IMR-90 (cell line): ENCODE results near the gene OR51B2. TPM values are rescaled to one million over a fixed set of nuclear protein-coding genes. Genes with fewer than 3 reads are reported as not detected.

Source experiments
- ATAC-seq: fragments of 200-7000 bp; cut with Tn5 transposase; 2 replicates; pipeline ENCODE4 v1.9.1; 2020; ENCODE audit warnings: low read depth, mild to moderate bottlenecking, moderate library complexity
- BruUV-seq: library from RNA; stranded (reverse); fragments of 400-500 nt; replicated peaks from 2 replicates; lab custom pipeline; 2021; lab: Mats Ljungman, UMichigan
- CTCF ChIA-PET: fragments of 300-600 bp; formaldehyde crosslinking; extraction: SDS; loops from one replicate; lab custom pipeline; 2021; ENCODE audit warnings: antibody characterized with exemption; lab: Yijun Ruan, JAX
- POLR2A ChIA-PET: fragments of 300-600 bp; sonication (Branson Sonifier 250); formaldehyde crosslinking; loops from one replicate; lab custom pipeline; 2022; ENCODE audit warnings: antibody characterized with exemption; ENCODE audit not compliant: unreplicated experiment; lab: Charles Lee
- DNase-seq: peaks from one replicate; pipeline ENCODE4 v3.0.0; 2013
- H2AFZ ChIP-seq: replicated peaks from 2 replicates; pipeline ENCODE3; 2013; ENCODE audit warnings: low read length, mild to moderate bottlenecking; ENCODE audit not compliant: poor library complexity
- H2AK5ac ChIP-seq: 2 replicates; pipeline ENCODE4 v1.6.1; 2013; ENCODE audit warnings: low read depth, low read length, inconsistent platforms
- H2AK9ac ChIP-seq: replicated peaks from 2 replicates; pipeline ENCODE3; 2013; ENCODE audit warnings: mild to moderate bottlenecking, low read depth, low read length, moderate library complexity; ENCODE audit not compliant: poor library complexity
- H2BK120ac ChIP-seq: 2 replicates; pipeline ENCODE4 v1.6.1; 2013; ENCODE audit warnings: low read depth, low read length, inconsistent platforms
- H2BK15ac ChIP-seq: 3 replicates; pipeline ENCODE4 v1.6.1; 2013; ENCODE audit warnings: low read depth, low read length, inconsistent platforms
- H2BK20ac ChIP-seq: 2 replicates; pipeline ENCODE4 v1.6.1; 2013; ENCODE audit warnings: low read depth, mild to moderate bottlenecking, inconsistent platforms, low read length, moderate library complexity
- H2BK5ac ChIP-seq: 2 replicates; pipeline ENCODE4 v1.6.1; 2013; ENCODE audit warnings: mild to moderate bottlenecking, low read depth, low read length, inconsistent platforms; ENCODE audit not compliant: poor library complexity, severe bottlenecking
- H3K14ac ChIP-seq: replicated peaks from 2 replicates; pipeline ENCODE4 v1.6.1; 2013; ENCODE audit warnings: low read depth, low read length, inconsistent platforms
- H3K18ac ChIP-seq: 2 replicates; pipeline ENCODE4 v1.6.1; 2013; ENCODE audit warnings: low read depth, low read length, control low read depth
- H3K23ac ChIP-seq: 2 replicates; pipeline ENCODE4 v1.6.1; 2013; ENCODE audit warnings: low read depth, low read length, inconsistent platforms
- H3K27ac ChIP-seq: 2 replicates; pipeline ENCODE4 v1.5.1; 2013; ENCODE audit warnings: mild to moderate bottlenecking, control low read depth, low read length; ENCODE audit not compliant: insufficient read depth
- H3K27me3 ChIP-seq: 2 replicates; pipeline ENCODE4 v1.6.1; 2013; ENCODE audit warnings: low read length; ENCODE audit not compliant: control insufficient read depth, insufficient read depth
- H3K36me3 ChIP-seq: 2 replicates; pipeline ENCODE4 v1.6.1; 2013; ENCODE audit warnings: low read length, mixed read lengths; ENCODE audit not compliant: control insufficient read depth, insufficient read depth
- H3K4ac ChIP-seq: 2 replicates; pipeline ENCODE4 v1.6.1; 2013; ENCODE audit warnings: low read depth, low read length, inconsistent platforms
- H3K4me1 ChIP-seq: 2 replicates; pipeline ENCODE4 v1.6.1; 2013; ENCODE audit warnings: low read length, mixed read lengths; ENCODE audit not compliant: control insufficient read depth, insufficient read depth
- H3K4me2 ChIP-seq: 2 replicates; pipeline ENCODE4 v1.6.1; 2013; ENCODE audit warnings: low read depth, mild to moderate bottlenecking, control low read depth, low read length, moderate library complexity
- H3K4me3 ChIP-seq: 2 replicates; pipeline ENCODE4 v1.5.1; 2013; ENCODE audit warnings: low read depth, mild to moderate bottlenecking, control low read depth, low read length, moderate library complexity; ENCODE audit not compliant: insufficient read depth
- H3K56ac ChIP-seq: 2 replicates; pipeline ENCODE4 v1.6.1; 2013; ENCODE audit warnings: low read length, inconsistent platforms; ENCODE audit not compliant: insufficient read depth; ENCODE audit errors: extremely low read depth
- H3K79me1 ChIP-seq, 2 experiments: 2 replicates each; pipeline ENCODE4 v1.6.1; 2013; ENCODE audit warnings: low read length in 2 of 2, inconsistent platforms in 1 of 2, low read depth in 1 of 2
- H3K9ac ChIP-seq: 2 replicates; pipeline ENCODE4 v1.6.1; 2013; ENCODE audit warnings: low read depth, low read length, control low read depth
- H3K9me1 ChIP-seq: 2 replicates; pipeline ENCODE4 v1.6.1; 2013; ENCODE audit warnings: low read length, inconsistent platforms; ENCODE audit not compliant: insufficient read depth
- H3K9me3 ChIP-seq: 2 replicates; pipeline ENCODE4 v1.6.1; 2013; ENCODE audit warnings: low read length; ENCODE audit not compliant: control insufficient read depth, insufficient read depth
- H4K20me1 ChIP-seq: 2 replicates; pipeline ENCODE4 v1.6.1; 2013; ENCODE audit warnings: low read length, inconsistent platforms; ENCODE audit not compliant: insufficient read depth
- H4K5ac ChIP-seq: 2 replicates; pipeline ENCODE4 v1.6.1; 2013; ENCODE audit warnings: mild to moderate bottlenecking, low read depth, low read length, control low read depth
- H4K8ac ChIP-seq, 2 experiments: 2 replicates each; pipeline ENCODE4 v1.6.1; 2013; ENCODE audit warnings: low read depth in 2 of 2, low read length in 2 of 2, control low read depth in 1 of 2, inconsistent platforms in 1 of 2
- H4K91ac ChIP-seq: 2 replicates; pipeline ENCODE4 v1.6.1; 2013; ENCODE audit warnings: low read depth, low read length, inconsistent platforms; ENCODE audit not compliant: insufficient read depth
- SMC3 ChIP-seq: fragments of 150-350 bp; IDR thresholded peaks from 2 replicates; pipeline ENCODE4 v1.6.1; 2016; ENCODE audit warnings: low read depth, mild to moderate bottlenecking, antibody characterized with exemption, low read length, moderate library complexity
- WGBS, 2 experiments: methylation state at CpG; one replicate each; pipeline versions ENCODE4 v1.1.5 to v1.1.7; 2013; ENCODE audit warnings: missing lambda C conversion rate in 2 of 2; ENCODE audit not compliant: insufficient read length in 1 of 2; ENCODE audit errors: extremely low coverage in 2 of 2; 5-methylcytosine and 5-hydroxymethylcytosine counted together
- dilution Hi-C: fragments of 300-500 bp; cut with HindIII; formaldehyde crosslinking; loops from one replicate; pipeline ENCODE4 v1.14.3; 2018; ENCODE audit warnings: low sequenced_read_pairs; ENCODE audit not compliant: unreplicated experiment
- in situ Hi-C: fragments of 300-500 bp; cut with MboI; formaldehyde crosslinking; loops from 3 replicates; pipeline ENCODE4 v1.14.3; 2019; ENCODE audit warnings: low sequenced_read_pairs, inconsistent platforms, mixed read lengths
- intact Hi-C: fragments of 100-400 bp; cut with micrococcal nuclease; formaldehyde crosslinking; loops from 2 replicates; pipeline ENCODE4 v1.10.0; 2022
- polyA plus RNA-seq, 3 experiments: library from polyadenylated mRNA; depleted of rRNA; stranded (reverse); fragments of >200 nt; gene quantifications; 2 replicates each; pipeline ENCODE4 v1.2.3, GENCODE V29; 2012; ENCODE audit warnings: low replicate concordance in 1 of 3
- total RNA-seq: library from RNA; depleted of rRNA; stranded (reverse); fragments of >200 nt; gene quantifications from 2 replicates; pipeline ENCODE4 v1.2.3, GENCODE V29; 2012
- TF ChIP-seq, protein P1 (sequence below): fragments of 150-350 bp; IDR thresholded peaks from 2 replicates; pipeline ENCODE4 v1.6.1; 2017; ENCODE audit warnings: mild to moderate bottlenecking, antibody characterized with exemption, low read length, low read depth

OR51B2 gene
- total and polyA plus RNA-seq, 2 of the 4 experiments (the other 2 are of a cell fraction) = not detected

DNA sequence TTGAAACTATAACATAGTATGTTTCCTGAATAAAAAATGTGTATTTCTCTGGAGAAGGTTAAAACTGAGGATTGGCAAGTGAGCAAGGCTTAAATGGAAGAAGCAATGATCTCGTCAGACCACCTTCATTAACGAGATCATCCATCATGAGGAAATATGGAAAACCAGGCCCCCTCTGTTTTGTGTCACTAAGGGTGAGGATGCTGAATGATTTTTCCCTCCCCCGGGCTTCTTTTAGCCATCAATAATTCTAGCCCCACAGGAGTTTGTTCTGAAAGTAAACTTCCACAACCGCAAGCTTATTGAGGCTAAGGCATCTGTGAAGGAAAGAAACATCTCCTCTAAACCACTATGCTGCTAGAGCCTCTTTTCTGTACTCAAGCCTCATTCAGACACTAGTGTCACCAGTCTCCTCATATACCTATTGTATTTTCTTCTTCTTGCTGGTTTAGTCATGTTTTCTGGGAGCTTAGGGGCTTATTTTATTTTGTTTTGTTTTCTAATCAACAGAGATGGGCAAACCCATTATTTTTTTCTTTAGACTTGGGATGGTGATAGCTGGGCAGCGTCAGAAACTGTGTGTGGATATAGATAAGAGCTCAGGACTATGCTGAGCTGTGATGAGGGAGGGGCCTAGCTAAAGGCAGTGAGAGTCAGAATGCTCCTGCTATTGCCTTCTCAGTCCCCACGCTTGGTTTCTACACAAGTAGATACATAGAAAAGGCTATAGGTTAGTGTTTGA, 48.6 kb downstream of the OR51B2 start:
- no peak overlapping the region for H3K9ac ChIP-seq
- no peaks in the 10 kb centered on the region for H3K36me3 ChIP-seq
- H3K18ac ChIP-seq = peak overlapping the region; percentile 73; the same call in 1 of the 2 replicates
- intact Hi-C loops (no loop called here), in situ Hi-C loops (no loop called here), dilution Hi-C loops (no loop called here)
- CTCF ChIA-PET = no interaction called here
- no peak overlapping the region; the same call in 1 of the 2 replicates for H3K27ac ChIP-seq
- H3K4me2 ChIP-seq = no peak overlapping the region
- H3K79me1 ChIP-seq = no peaks in the 10 kb centered on the region
- H4K5ac ChIP-seq = peak overlapping the region; percentile 25; the same call in 1 of the 2 replicates
- TF ChIP-seq SMC3 = no peak
- TF ChIP-seq, protein P1, sequence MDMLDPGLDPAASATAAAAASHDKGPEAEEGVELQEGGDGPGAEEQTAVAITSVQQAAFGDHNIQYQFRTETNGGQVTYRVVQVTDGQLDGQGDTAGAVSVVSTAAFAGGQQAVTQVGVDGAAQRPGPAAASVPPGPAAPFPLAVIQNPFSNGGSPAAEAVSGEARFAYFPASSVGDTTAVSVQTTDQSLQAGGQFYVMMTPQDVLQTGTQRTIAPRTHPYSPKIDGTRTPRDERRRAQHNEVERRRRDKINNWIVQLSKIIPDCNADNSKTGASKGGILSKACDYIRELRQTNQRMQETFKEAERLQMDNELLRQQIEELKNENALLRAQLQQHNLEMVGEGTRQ = no peak
- H2AK9ac ChIP-seq = no peak overlapping the region
- no peak overlapping the region for H2AFZ ChIP-seq
- H3K14ac ChIP-seq = peak overlapping the region; percentile 80
- peak overlapping the region; percentile 46 for H2BK5ac ChIP-seq
- peaks cover 7% of the 10 kb centered on the region for H3K9me1 ChIP-seq
- ATAC-seq = peak; percentile 41; the same call in 1 of the 2 replicates
- H2BK120ac ChIP-seq = peak overlapping the region; percentile 94
- H4K91ac ChIP-seq = peak overlapping the region; percentile 38; the same call in 1 of the 2 replicates
- peak overlapping the region; percentile 70; the same call in 1 of the 2 replicates for H2AK5ac ChIP-seq
- peak overlapping the region; percentile 91 for H2BK20ac ChIP-seq
- H4K20me1 ChIP-seq = no peaks in the 10 kb centered on the region
- peak overlapping the region in 1 of 2 experiments; percentile 63; a peak in 2 of 4 replicates for H4K8ac ChIP-seq
- H3K9me3 ChIP-seq = no peaks in the 10 kb centered on the region
- peaks cover 11% of the 10 kb centered on the region for H3K4me1 ChIP-seq
- no CpG with 5 or more reads among the region's 6 CpGs for WGBS, 2 experiments
- no peak for DNase-seq
- POLR2A ChIA-PET = no interaction called here
- H3K56ac ChIP-seq = no peak overlapping the region; the same call in 1 of the 2 replicates
- BruUV-seq = no TSS peak
- no peak overlapping the region for H3K4me3 ChIP-seq
- H3K27me3 ChIP-seq = no peaks in the 10 kb centered on the region
- peak overlapping the region; percentile 26; the same call in 2 of the 3 replicates for H2BK15ac ChIP-seq
- H3K23ac ChIP-seq = 0 out of 2 replicates have a peak overlapping the region, but pooled peaks have one; percentile 44
- H3K4ac ChIP-seq = peak overlapping the region; percentile 64
